SK-N-SH treated with all-trans-retinoic acid at 6 μM for 48 hours (cell line): ENCODE results near the gene VPS11.

Experiments
- ATAC-seq: fragments of 200-7000 bp; cut with Tn5 transposase; 3 replicates; pipeline ENCODE4 v1.9.1; 2020; ENCODE audit warnings: mild to moderate bottlenecking, moderate library complexity
- ARNTL ChIP-seq: fragments of 450-650 bp; formaldehyde crosslinking; IDR thresholded peaks from 2 replicates; pipeline ENCODE4 v1.5.0; 2020; ENCODE audit warnings: low read depth, mild to moderate bottlenecking, moderate library complexity, borderline replicate concordance
- BACH2 ChIP-seq: fragments of 250-450 bp; sonication (Bioruptor Pico); IDR thresholded peaks from 2 replicates; pipeline ENCODE4 v1.9.0; 2021; ENCODE audit warnings: mild to moderate bottlenecking, borderline replicate concordance
- CREB5 ChIP-seq: fragments of 250-450 bp; sonication (Bioruptor Pico); IDR thresholded peaks from 2 replicates; pipeline ENCODE4 v1.5.1; 2020; ENCODE audit warnings: low read depth, mild to moderate bottlenecking, moderate library complexity
- CSRNP3 ChIP-seq: fragments of 250-450 bp; sonication (Bioruptor Pico); IDR thresholded peaks from 2 replicates; pipeline ENCODE4 v1.5.1; 2021; ENCODE audit warnings: mild to moderate bottlenecking, moderate library complexity
- ESRRG ChIP-seq: fragments of 250-450 bp; sonication (Bioruptor Pico); IDR thresholded peaks from 2 replicates; pipeline ENCODE4 v1.6.1; 2021; ENCODE audit warnings: mild to moderate bottlenecking
- GLIS3 ChIP-seq: fragments of 250-450 bp; sonication (Bioruptor Pico); IDR thresholded peaks from 2 replicates; pipeline ENCODE4 v1.5.0; 2020; ENCODE audit warnings: mild to moderate bottlenecking, moderate library complexity
- ISL1 ChIP-seq: fragments of 250-450 bp; sonication (Bioruptor Pico); IDR thresholded peaks from 2 replicates; pipeline ENCODE4 v2.1.2; 2022; ENCODE audit warnings: mild to moderate bottlenecking, moderate library complexity
- OSR1 ChIP-seq: fragments of 250-450 bp; sonication (Bioruptor Pico); IDR thresholded peaks from 2 replicates; pipeline ENCODE4 v1.8.0; 2022; ENCODE audit warnings: moderate library complexity, mild to moderate bottlenecking, inconsistent platforms
- PATZ1 ChIP-seq: fragments of 250-450 bp; sonication (Bioruptor Pico); IDR thresholded peaks from 2 replicates; pipeline ENCODE4 v1.8.0; 2020; ENCODE audit warnings: mild to moderate bottlenecking, moderate library complexity, borderline replicate concordance
- POU6F1 ChIP-seq: fragments of 250-450 bp; sonication (Bioruptor Pico); IDR thresholded peaks from 2 replicates; pipeline ENCODE4 v1.8.0; 2021; ENCODE audit warnings: low read depth, mild to moderate bottlenecking, moderate library complexity, borderline replicate concordance
- PPARA ChIP-seq: fragments of 250-450 bp; sonication (Bioruptor Pico); IDR thresholded peaks from 2 replicates; pipeline ENCODE4 v1.5.0; 2020; ENCODE audit warnings: mild to moderate bottlenecking, borderline replicate concordance
- RARB ChIP-seq: fragments of 250-450 bp; sonication (Bioruptor Pico); IDR thresholded peaks from 2 replicates; pipeline ENCODE4 v1.8.0; 2021; ENCODE audit warnings: mild to moderate bottlenecking, moderate library complexity
- SNAI2 ChIP-seq: fragments of 250-450 bp; sonication (Bioruptor Pico); IDR thresholded peaks from 2 replicates; pipeline ENCODE4 v1.5.0; 2020; ENCODE audit warnings: mild to moderate bottlenecking, moderate library complexity
- TSHZ2 ChIP-seq: fragments of 250-450 bp; sonication (Bioruptor Pico); IDR thresholded peaks from 2 replicates; pipeline ENCODE4 v1.5.0; 2020; ENCODE audit warnings: mild to moderate bottlenecking, moderate library complexity
- ZC3H10 ChIP-seq: fragments of 250-450 bp; sonication (Bioruptor Pico); IDR thresholded peaks from 2 replicates; pipeline ENCODE4 v1.5.1; 2021; ENCODE audit warnings: mild to moderate bottlenecking, moderate library complexity
- ZFP3 ChIP-seq: fragments of 250-450 bp; sonication (Bioruptor Pico); IDR thresholded peaks from 2 replicates; pipeline ENCODE4 v1.5.0; 2020; ENCODE audit warnings: mild to moderate bottlenecking, moderate library complexity
- ZFP30 ChIP-seq: fragments of 450-650 bp; formaldehyde crosslinking; IDR thresholded peaks from 2 replicates; pipeline ENCODE4 v1.5.0; 2022; ENCODE audit warnings: mild to moderate bottlenecking, moderate library complexity
- ZNF565 ChIP-seq: fragments of 450-650 bp; formaldehyde crosslinking; conservative IDR thresholded peaks from 2 replicates; pipeline ENCODE4 v1.5.0; 2020; ENCODE audit warnings: low read depth, mild to moderate bottlenecking, moderate library complexity
- ZNF70 ChIP-seq: fragments of 450-650 bp; formaldehyde crosslinking; IDR thresholded peaks from 2 replicates; pipeline ENCODE4 v1.5.0; 2020; ENCODE audit warnings: mild to moderate bottlenecking, moderate library complexity

VPS11 gene

GRCh38 chr11:119029069-119029339 lies 38.6 kb upstream of the VPS11 start (continued):
- TF ChIP-seq CSRNP3 (CRISPR knock-in tag): no peak
- TF ChIP-seq ISL1: no peak
- no peak for TF ChIP-seq RARB (CRISPR knock-in tag)
- TF ChIP-seq TSHZ2 (CRISPR knock-in tag): no peak
- no peak for TF ChIP-seq ARNTL (CRISPR knock-in tag)

GRCh38 chr11:119029340-119030028 lies 38.1 kb upstream of the VPS11 start:
- peak; percentile 1; the same call in 1 of the 3 replicates for ATAC-seq

More at GRCh38 chr11:119029340-119030028, 38.1 kb upstream of the VPS11 start:
- TF ChIP-seq RARB (CRISPR knock-in tag) (no peak), ZFP30 (no peak), PPARA (CRISPR knock-in tag) (no peak), TSHZ2 (CRISPR knock-in tag) (no peak), ZFP3 (CRISPR knock-in tag) (no peak), OSR1 (no peak), GLIS3 (CRISPR knock-in tag) (no peak), ZC3H10 (CRISPR knock-in tag) (no peak), ISL1 (no peak), ZNF70 (CRISPR knock-in tag) (no peak), SNAI2 (CRISPR knock-in tag) (no peak), POU6F1 (no peak), BACH2 (no peak), ZNF565 (CRISPR knock-in tag) (no peak), ESRRG (no peak), CREB5 (CRISPR knock-in tag) (no peak), ARNTL (CRISPR knock-in tag) (no peak), PATZ1 (CRISPR knock-in tag) (no peak)
